GM19463 (cell line): ENCODE data around the gene PRKD2.
A peak's percentile ranks its signal among the peaks of the same experiment; 100 is the strongest.
"Not testable (repeated sequence)": the region's sequence is repeated elsewhere in the genome, so short reads cannot be mapped to it uniquely, and the experiment has no call there.

Experiments
- ATAC-seq: cut with Tn5 transposase; IDR thresholded peaks from one replicate; pipeline ENCODE4 v1.9.1; 2021; ENCODE audit warnings: mild to moderate bottlenecking, moderate library complexity; ENCODE audit not compliant: unreplicated experiment

PRKD2 gene

DNA sequence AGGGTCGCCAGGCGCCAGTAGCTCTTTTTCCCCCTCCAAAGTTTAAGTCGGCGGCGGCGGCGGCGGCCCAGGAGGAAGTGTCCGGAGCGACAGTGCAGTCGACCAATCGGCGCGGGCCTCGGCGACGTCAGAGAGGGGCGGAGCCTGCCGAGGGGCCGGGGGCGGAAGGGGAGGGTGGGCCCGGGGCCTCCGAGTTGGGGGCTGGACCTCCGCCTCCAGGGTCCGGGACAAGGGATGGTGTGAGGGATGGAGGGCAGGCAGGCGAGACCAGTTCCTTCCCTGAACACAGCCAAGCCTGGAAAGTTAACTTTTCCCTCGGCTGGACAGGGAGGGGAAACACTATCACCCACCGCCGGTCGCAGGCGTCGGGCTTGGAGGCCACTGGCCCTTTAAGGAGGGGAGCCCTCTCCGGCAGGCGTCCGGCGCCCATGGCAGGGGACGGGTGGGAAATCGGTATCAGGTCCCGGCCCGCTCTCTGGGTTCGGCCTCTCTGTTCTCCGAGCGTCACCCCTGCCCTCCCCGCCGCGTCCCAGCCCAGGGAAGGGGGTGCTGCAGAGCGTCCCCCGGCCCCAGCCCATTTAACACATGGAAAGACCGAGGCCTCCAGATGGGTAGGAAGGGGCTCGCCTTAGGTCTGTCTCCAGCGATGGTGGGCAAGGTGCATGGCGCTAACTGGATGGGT lies at the start of gene PRKD2:
PRKD2 (minus strand) TSS at position 81 of the 682 bp plus-strand sequence. CDS start 744 bp downstream, outside the sequence.
- ATAC-seq: peak; percentile 43

- ATAC-seq: no peak
Observed at GRCh38 chr19:46764817-46765291, 47.9 kb upstream of the PRKD2 start.

DNA sequence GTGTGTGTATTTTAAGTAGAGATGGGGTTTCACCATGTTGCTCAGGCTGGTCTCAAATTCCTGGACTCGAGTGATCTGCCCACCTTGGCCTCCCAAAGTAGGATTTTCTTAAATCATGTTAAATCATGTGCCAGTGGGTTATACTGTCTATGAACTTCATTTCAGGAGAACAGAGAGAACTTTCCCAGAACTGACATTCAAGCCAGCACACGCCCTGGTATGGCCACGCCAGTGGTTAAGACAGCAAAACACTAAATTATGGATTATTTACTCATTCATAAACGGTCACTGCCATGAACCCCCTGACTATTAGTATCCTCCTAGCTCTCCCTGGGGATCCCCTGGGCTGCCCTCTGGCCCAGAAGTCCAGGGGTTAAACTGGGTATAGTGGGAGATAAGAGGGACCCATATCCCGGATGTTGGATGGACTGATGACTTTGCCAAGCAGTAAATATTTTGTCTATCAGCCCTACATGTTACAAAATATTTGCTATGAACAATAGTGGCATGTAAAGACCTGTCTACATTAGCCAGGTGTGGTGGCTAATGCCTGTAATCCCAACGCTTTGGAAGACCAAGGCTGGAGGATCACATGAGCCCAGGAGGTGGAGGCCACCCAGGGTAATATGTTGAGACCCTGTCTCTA lies 45.5 kb upstream of the PRKD2 start:
- ATAC-seq: no peak

GRCh38 chr19:46761418-46761831 lies 44.5 kb upstream of the PRKD2 start:
- no peak for ATAC-seq

DNA sequence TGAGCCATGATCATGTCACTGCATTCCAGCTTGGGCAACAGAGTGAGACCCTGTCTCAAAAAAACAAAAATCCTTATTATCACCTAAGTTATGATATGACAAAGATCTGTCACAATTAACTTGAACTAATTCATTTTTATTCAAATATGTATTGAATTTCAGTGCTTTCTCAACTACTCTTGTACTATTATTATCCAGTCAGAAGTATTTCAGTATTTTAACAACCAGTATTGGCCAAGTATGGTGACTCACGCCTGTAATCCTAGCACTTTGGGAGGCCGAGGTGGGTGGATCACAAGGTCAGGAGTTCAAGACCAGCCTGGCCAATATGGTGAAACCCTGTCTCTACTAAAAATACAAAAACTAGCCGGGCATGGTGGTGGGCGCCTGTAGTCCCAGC lies 44.0 kb upstream of the PRKD2 start:
- ATAC-seq: not testable (repeated sequence)

- ATAC-seq: no peak
Observed at GRCh38 chr19:46760363-46760762, 43.4 kb upstream of the PRKD2 start.

DNA sequence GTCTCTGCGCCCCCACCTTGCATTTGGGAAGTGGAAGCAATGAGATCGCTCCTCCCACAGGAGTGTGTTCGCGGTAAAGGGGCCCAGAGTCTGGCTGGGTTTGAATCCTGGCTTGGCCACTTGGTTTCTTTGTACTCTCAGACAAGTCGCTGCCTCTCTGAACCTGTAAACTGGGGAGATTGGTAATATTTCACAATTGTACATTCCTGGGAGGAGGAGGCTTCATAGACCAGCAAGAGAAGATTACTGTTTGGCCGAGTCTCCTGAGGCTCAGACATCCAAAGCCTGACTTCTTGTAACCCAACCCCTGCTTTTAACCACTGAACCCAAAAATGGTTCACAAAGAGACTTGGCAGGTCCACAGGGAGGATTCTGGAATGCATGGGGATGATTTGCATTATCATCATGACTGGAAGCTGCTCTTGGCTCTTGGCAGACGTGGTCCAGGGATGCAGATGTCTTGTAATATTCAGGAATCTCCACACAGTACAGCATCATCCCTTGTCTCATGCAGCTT lies 43.0 kb upstream of the PRKD2 start:
- no peak for ATAC-seq

- ATAC-seq: no peak
Observed at GRCh38 chr19:46759206-46759605, 42.3 kb upstream of the PRKD2 start.

DNA sequence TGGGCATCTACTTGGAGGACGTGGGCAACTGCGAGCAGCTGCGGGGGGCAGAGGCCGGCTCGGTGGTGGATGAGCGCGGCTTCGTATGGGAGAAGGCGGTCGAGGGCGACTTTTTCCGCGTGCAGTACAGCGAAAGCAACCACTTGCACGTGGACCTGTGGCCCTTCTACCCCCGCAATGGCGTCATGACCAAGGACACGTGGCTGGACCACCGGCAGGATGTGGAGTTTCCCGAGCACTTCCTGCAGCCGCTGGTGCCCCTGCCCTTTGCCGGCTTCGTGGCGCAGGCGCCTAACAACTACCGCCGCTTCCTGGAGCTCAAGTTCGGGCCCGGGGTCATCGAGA lies 39.6 kb upstream of the PRKD2 start:
- ATAC-seq: no peak

- no peak for ATAC-seq
Observed at GRCh38 chr19:46755853-46756543, 39.1 kb upstream of the PRKD2 start.

DNA sequence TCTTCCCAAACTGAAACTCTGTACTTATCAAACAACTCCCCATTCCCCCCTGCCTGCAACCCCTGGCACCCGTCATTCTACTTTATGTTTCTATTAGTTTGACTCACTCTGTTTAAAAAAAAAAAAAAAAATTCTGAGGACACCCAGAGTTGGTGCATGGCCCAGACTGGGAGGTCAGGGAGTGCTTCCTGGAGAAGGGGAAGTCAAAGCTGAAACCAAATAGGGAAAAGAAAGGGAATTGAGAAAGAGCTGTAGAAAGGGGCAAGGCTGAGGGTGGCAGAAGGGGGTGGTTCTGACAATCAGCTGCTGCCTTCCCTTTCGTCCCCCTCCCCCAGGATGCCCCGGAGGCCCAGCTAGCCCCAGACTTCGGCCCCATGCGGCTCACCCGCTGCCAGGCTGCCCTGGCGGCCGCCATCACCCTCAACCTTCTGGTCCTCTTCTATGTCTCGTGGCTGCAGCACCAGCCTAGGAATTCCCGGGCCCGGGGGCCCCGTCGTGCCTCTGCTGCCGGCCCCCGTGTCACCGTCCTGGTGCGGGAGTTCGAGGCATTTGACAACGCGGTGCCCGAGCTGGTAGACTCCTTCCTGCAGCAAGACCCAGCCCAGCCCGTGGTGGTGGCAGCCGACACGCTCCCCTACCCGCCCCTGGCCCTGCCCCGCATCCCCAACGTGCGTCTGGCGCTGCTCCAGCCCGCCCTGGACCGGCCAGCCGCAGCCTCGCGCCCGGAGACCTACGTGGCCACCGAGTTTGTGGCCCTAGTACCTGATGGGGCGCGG lies 38.4 kb upstream of the PRKD2 start:
- no peak for ATAC-seq

DNA sequence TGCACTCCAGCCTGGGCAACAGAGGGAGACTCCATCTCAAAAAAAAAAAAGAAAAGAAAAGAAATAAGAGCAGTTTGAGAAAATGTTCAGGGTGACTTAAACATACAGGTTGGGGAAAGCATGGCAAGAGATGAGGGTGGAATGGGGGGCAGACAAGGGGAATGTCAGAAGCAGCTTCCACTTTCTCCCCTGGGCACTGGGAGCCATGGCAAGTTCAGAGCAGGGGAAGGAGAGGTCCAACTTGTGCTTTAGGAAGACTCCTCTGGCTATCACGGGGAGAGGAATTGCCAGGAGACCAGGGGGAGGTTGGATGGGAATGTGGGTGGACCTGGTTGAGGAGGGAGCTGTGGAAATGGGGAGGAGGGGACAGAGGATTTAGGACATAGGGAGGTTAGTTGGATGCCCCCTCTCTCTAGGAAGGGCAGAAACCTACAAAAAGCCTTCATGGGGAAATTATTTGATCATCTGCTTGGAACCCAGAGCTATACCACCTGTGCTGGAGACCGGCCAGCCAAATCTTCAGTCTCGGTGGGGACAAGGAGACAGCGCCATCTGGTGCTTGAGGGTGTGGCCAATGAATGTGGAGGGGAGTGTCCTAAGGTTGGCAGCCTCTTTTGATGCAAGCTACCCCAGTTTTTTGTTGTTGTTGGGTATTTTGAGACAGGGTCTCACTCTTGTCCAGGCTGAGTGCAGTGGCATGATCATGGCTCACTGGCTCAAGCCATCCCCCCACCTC lies 36.7 kb upstream of the PRKD2 start:
- ATAC-seq: no peak

GRCh38 chr19:46748325-46749109 lies 31.6 kb upstream of the PRKD2 start:
- ATAC-seq: no peak

DNA sequence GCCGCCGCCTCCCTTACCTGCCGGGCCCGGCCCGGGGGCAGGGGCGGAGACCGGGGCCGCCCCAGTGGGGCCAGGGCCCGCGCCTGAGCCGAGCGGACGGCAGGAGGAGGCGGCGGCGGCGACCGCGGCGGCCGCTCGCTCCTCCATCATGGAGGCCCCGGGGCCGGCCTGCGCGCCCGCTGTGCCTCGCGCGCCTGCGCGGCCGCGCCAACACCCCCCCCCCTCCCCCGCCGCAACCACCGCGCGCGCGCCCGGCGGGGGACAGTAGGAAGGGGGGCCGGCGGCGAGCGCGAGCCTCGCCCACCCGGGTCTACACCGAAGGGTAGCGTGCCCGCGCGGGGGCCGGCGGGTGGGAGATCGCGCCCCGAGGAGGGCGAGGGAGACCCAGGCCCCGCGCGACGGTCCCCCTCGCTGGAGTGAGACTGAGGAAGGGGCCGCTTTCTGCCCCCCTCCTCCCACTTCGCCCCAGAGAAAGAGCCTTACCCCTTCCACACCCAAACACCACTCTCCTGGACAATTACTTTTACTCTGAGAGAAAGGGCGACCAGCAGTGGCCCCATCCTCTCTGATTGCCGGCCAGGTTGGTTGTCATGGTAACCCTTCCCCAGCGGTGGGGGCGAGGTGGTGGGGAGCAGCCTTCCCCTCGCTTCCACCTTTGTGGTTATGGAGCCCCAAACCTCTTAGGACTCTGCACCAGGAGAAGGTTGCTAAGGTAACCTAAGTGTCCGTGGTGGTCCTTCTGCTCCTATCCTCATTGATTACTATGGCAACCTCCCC lies 29.6 kb upstream of the PRKD2 start, which contains the start of gene STRN4:
STRN4 (minus strand) TSS at position 170 of the 777 bp plus-strand sequence; CDS start at position 150, 20 bp downstream.
- peak; percentile 61 for ATAC-seq

DNA sequence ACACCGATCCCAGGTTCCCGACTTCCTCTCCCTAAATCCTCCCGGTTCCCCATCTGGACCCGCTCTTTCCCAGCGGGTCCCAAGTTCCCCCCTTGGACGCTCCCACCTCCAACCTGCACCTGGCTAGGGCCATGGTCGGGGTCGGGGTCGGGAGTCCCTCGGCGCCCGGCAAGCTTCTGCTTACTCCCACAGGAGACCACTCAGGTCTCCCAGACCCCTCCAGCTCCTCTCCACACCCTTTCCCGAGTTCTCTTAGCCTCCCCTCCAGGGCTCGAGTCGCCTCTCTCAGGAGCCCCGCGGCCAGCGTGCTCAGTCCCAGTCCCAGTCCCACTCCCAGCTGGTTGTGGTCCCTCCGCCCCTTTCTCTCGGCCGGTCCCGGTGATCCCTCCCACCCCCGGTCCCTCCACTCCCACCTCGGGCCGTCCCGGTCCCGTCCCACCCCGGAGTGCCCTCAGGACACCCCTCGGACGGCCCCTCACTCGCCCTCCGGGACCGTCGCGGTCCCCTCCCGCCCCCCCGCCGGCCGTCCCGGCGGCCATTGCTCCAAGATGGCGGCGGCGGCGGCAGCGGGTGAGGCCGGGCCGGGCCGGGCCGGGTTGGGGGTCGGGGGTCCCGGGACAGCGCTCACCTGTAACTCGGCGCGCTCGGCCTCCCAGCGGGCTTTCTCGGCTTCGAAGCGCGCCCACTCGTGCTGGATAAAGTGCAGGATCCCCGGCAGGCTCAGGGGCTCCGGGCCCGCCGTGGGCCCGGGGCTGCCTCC lies 28.8 kb upstream of the PRKD2 start, which contains the start of gene FKRP:
FKRP (plus strand) TSS at position 537 of the 760 bp plus-strand sequence. CDS start 9,394 bp downstream, outside the sequence.
- ATAC-seq: no peak

DNA sequence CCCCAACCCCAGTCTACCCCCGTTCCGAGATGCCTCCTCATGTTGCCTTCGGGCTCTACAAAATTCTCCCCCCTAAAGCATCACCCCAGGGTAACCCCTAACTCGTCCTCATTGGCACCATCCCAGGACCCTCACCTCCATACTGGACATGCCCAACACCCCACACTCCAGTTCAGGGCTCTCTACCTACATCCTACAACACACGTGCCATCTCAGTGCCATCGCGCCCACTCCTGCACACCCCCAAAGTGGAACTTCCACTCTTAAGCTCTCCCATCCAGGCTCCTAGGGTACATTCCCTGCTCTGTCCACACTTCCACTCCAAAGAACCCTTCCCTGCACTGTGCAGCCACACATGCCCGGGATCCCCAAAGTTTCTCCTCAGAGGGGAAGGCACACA lies 28.1 kb upstream of the PRKD2 start:
- ATAC-seq: no peak

- no peak for ATAC-seq
Observed at GRCh38 chr19:46744005-46744691, 27.2 kb upstream of the PRKD2 start.
